GM19193 (cell line): ENCODE results near the gene PGBD2.

Experiments
- POLR2A ChIP-seq: IDR thresholded peaks from 4 replicates; pipeline ENCODE4 v1.6.1; 2011; ENCODE audit not compliant: insufficient read depth, insufficient read length; ENCODE audit errors: extremely low read depth

Gene PGBD2

GRCh38 chr1:248873993-248874533, 32.0 kb upstream of the PGBD2 start:
- TF ChIP-seq POLR2A, result no peak

GRCh38 chr1:248881261-248881660, 24.8 kb upstream of the PGBD2 start:
- no peak for TF ChIP-seq POLR2A

- no peak for TF ChIP-seq POLR2A
Measured at GRCh38 chr1:248884632-248885295, 21.3 kb upstream of the PGBD2 start.

GRCh38 chr1:248885646-248886045, 20.4 kb upstream of the PGBD2 start:
- no peak for TF ChIP-seq POLR2A

GRCh38 chr1:248886237-248886895, 19.7 kb upstream of the PGBD2 start:
- TF ChIP-seq POLR2A, result no peak

GRCh38 chr1:248890549-248891498, 15.2 kb upstream of the PGBD2 start:
- no peak for TF ChIP-seq POLR2A

GRCh38 chr1:248891758-248892157, 14.3 kb upstream of the PGBD2 start:
- no peak for TF ChIP-seq POLR2A

GRCh38 chr1:248892590-248892989, 13.4 kb upstream of the PGBD2 start:
- no peak for TF ChIP-seq POLR2A

- no peak for TF ChIP-seq POLR2A
Measured at GRCh38 chr1:248894837-248895236, 11.2 kb upstream of the PGBD2 start.

GRCh38 chr1:248897412-248898337, 8.4 kb upstream of the PGBD2 start:
- TF ChIP-seq POLR2A, result no peak

- no peak for TF ChIP-seq POLR2A
Measured at GRCh38 chr1:248900637-248901036, 5.4 kb upstream of the PGBD2 start.

GRCh38 chr1:248901578-248901977, 4.5 kb upstream of the PGBD2 start:
- no peak for TF ChIP-seq POLR2A

GRCh38 chr1:248904437-248905216, 1.4 kb upstream of the PGBD2 start:
- TF ChIP-seq POLR2A, result no peak
